Right renal cortex interstitium (tissue), 3 donors: ENCODE data around the gene CBLL2. TPM values are rescaled to one million over a fixed set of nuclear protein-coding genes. Genes with fewer than 3 reads are reported as not detected.
"Not testable (repeated sequence)": the region's sequence is repeated elsewhere in the genome, so short reads cannot be mapped to it uniquely, and the experiment has no call there.

Experiments used
- DNase-seq, 3 donors: peaks; one replicate each; pipeline ENCODE4 v3.0.0-alpha.2; 2013; ENCODE audit warnings: low read depth in 3 of 3, low spot score in 2 of 3
- polyA plus RNA-seq, 3 donors: library from polyadenylated mRNA; unstranded; fragments of 120-200 nt; gene quantifications; one replicate each; pipeline ENCODE4 v1.2.1, GENCODE V29; 2013; ENCODE audit not compliant: insufficient read length in 3 of 3

The CBLL2 gene, protein sequence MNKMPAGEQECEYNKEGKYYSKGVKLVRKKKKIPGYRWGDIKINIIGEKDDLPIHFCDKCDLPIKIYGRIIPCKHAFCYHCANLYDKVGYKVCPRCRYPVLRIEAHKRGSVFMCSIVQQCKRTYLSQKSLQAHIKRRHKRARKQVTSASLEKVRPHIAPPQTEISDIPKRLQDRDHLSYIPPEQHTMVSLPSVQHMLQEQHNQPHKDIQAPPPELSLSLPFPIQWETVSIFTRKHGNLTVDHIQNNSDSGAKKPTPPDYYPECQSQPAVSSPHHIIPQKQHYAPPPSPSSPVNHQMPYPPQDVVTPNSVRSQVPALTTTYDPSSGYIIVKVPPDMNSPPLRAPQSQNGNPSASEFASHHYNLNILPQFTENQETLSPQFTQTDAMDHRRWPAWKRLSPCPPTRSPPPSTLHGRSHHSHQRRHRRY
- polyA plus RNA-seq = not detected

- no peak for DNase-seq
These were observed at the start of gene CBLL2 for GRCh38 chrX:22272613-22273012. Gene CBLL2 (plus strand): TSS chrX:22272913. CDS start chrX:22272992, 79 bp downstream.

- DNase-seq = no peak
These were observed 38.3 kb upstream of the CBLL2 start for GRCh38 chrX:22234380-22234779.

DNA sequence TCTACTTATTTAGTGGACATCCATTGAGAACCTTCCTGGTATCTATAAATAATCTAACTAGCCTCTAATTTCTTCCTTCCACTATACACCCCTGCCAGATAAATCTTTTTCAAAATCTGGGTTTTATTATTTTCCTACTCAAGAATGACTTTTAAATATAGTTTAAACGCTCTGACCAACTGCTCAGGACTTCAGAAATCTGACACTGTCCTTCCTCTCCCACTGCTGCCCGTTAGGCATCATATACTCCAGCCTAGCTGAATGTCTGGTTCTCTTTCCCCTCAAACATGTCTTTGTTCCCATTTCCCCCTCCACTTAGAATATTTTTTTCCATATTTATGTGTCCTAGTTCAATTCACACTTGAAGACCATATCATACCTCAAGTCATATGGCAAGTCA, 35.2 kb upstream of the CBLL2 start:
- no peak for DNase-seq

DNA sequence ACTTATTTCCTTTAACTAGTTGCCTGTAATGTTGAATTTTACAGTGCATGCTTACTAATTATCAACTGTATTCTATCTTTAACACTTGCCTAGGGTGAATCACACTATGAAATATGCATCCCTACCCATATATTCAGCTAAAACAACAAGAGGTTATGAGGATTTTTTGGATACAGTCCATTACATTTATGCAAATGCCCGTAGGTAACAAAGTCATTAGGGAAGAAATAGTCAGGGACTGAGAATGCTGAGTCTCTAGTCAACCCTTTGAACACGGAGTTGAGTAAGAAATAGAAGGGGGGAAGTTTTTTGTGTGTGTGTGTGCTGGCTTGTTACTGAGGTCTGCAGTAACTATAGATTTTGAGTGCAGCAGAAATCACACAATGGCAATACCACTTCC, 26.1 kb upstream of the CBLL2 start:
- DNase-seq = no peak

DNA sequence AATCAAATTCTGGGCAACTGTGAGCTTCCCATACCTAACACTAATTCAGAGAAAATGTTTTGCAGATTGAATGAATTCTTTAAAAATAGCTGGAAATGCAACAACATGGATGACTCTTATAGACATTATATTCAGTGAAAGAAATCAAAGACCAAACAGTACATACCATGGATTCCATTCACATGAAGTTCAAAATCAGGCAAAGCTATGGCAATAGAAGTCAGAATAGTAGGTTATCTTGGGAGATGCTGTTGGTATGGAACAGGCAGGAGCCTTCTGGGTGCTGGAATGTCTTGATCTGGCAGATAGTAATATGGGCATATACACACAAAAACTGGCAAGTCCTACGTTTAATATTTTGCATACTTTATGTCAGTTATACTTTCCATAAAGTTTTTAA, 25.5 kb upstream of the CBLL2 start:
- DNase-seq = no peak

DNA sequence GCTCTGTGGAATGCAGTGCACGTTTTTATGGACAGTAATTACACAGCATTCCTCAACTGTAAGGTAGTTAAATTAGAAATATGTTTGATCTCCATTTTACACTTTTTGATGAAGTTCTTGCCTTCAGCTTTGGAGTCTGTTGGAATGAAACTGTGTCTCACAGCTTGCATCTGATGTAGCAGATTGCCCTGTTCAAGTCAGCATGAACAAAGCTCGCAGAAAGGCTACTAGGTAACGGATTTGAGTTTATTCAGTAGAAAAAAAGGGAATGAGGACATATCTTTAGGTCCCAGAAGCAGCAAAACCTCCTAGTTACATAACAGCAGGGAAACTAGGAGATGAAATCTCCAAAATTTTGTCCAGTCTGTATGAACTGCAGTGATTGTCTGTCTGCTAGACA, 24.3 kb upstream of the CBLL2 start:
- no peak for DNase-seq

GRCh38 chrX:22249371-22249770, 23.3 kb upstream of the CBLL2 start:
- no peak for DNase-seq

DNA sequence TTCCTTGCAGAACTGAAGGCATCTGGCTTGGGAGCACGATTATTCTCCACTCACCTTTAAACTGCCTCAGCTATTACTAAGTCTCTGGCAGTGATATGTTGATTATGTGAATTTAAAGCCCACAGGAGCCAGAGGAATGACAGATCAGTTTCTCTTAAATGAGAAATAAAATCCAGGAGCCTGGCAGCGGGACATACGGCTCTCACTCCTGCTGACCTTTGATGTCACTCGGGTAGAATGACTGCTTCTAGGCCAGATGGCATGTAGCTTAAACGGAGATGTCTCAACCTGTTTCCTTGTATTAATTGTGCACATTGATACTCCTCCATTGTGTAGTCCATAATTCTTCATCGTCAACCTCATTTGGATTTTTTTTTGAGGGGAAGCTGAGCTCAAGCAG, 4.0 kb upstream of the CBLL2 start:
- peak in 1 of 3 donors; percentile 2 for DNase-seq

GRCh38 chrX:22273714-22274317, 1.1 kb downstream of the CBLL2 start:
- DNase-seq = no peak

- no peak for DNase-seq
These were observed 4.1 kb downstream of the CBLL2 start for GRCh38 chrX:22276781-22277180.

DNA sequence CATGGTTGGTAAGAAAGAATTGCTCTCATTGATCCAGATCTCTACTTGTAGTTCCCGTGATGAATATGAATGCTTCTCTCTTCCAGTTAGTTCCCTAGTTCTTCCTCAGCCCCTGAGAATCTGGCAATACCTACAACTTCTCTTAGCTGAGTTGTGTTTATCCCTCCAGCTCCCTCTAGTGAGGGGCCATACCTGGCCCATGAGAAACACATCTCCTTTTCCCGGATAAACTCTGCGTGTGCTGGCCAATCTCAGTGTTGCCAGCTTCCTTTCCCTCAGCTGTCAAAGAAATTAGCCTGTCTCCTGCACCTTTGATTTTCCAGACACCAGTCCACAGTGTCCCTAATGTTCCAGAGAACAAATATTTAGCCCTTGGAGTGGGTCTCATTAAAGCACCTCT, 5.7 kb downstream of the CBLL2 start:
- no peak for DNase-seq

- not testable (repeated sequence) for DNase-seq
These were observed 16.5 kb downstream of the CBLL2 start for GRCh38 chrX:22289209-22289608.

GRCh38 chrX:22296871-22297270, 24.2 kb downstream of the CBLL2 start:
- no peak for DNase-seq

GRCh38 chrX:22300130-22300529, 27.4 kb downstream of the CBLL2 start:
- DNase-seq = no peak

DNA sequence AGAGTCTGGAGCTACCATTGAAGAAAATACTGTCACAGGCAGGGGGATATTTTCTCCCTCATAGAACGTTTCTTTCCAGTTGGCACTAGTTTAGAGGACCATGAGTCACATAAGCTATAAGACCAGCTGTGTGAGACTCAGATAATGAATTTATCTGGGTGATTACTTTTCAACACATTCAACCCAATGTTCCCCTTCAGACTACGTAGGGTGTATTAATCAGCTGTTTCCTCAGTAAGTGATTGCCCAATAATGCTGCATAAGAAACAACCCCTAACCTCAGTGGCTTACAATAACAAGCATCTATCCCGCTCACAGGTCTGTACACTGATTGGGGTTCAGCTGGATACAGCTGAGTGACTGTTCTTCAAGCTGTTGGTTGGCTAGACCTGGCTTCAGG, 38.1 kb downstream of the CBLL2 start:
- DNase-seq = no peak

- DNase-seq = no peak
These were observed 41.1 kb downstream of the CBLL2 start for GRCh38 chrX:22313766-22314165.

GRCh38 chrX:22314211-22314610, 41.5 kb downstream of the CBLL2 start:
- no peak for DNase-seq

DNA sequence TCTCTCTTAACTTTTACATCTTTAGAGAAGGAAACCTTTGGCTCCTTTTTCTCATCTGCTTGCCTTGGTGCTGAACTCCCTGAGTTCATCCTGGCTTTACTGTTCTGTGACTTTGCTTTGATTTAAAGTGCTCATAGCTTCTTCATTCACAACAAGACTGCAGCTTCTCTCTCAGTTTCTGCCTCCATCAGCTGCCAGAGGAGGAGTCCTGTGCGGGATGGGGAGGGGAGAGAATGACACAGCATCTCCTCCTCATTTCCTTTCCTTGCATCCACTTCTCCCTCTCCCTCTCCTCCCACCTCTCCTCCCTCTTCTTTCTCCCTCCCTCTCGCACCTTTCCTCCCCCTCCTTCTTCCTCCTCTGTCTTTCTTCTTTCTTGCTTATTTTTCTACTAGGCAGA, 42.0 kb downstream of the CBLL2 start:
- DNase-seq = no peak

DNA sequence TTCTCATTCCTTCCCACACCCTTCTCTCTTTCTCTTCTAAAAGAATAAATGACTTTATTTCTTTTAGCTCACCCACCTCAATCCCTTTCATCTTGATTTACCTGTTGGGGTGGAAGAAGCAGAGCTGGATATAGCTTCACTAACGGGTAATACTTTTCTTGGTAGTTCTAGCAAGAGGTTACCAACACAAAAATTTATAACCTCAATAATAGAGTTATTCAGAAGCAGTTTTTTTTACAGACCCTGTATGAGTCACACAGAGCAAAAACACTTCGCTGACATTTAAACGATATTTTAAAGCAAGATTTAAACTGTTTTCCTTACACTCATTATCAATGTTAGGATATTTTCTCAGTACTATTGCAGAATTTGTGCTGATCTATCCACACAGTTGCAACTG, 42.4 kb downstream of the CBLL2 start:
- no peak for DNase-seq

- no peak for DNase-seq
These were observed 47.6 kb downstream of the CBLL2 start for GRCh38 chrX:22320236-22320873.

- DNase-seq = no peak
These were observed 50.8 kb downstream of the CBLL2 start for GRCh38 chrX:22323541-22323940.
